Astrocyte of the hippocampus (primary cell): ENCODE measurements around the gene H2BK1.

Experiments used
- DNase-seq: peaks from one replicate; pipeline ENCODE4 v3.0.0; 2011; ENCODE audit warnings: low read depth, low spot score

H2BK1 gene

GRCh38 chr7:151232917-151233701 is 22.8 kb upstream of the H2BK1 start:
- DNase-seq, result peak; percentile 88

DNA sequence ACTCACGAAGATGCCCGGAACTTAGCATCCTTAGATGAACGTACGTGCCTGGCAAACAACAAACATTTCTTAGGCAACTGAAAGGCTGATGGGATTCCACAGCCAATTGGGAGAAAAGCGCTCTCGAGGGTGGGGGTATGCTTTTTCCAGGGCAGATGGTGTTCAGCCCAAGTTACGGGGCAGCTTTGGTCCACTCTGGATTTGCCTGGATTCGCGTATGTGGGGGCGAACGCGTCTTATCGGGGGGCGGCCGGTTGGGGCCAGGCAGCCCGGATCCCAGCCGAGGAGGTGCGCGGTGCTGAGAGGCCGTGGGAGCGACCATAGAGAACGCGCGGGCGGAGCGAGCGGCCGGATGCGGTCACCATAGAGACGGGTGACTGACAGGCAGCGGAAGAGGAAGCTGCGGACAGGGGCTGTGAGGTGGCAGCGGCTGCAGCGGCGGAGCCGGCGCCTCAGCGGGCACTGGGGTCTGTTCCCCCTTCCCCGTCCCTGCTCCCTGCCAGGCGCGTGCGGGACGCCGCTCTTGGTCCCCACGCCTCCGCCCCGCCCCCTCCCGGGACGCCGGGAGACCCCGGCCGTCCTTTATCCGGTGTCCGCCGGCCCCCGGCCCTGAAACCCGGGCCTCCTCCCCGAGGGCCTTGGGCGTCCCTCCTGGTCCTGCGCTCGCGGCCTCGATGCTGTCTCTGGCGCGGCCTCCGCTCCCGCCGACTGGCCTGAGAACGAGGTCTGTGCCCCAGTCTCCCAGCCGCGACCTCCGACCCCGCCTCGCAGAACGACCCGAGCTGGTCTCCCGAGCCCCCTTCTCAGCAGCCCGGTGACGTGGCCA is 22.0 kb upstream of the H2BK1 start, which contains the start of gene CHPF2:
CHPF2 (plus strand) TSS at position 393 of the 826 bp plus-strand sequence. CDS start 1,529 bp downstream, outside the sequence.
- peak; percentile 95 for DNase-seq

- DNase-seq, result no peak
Measured at GRCh38 chr7:151231080-151231479, 20.8 kb upstream of the H2BK1 start.

GRCh38 chr7:151229249-151229648 is 19.0 kb upstream of the H2BK1 start:
- DNase-seq, result no peak

DNA sequence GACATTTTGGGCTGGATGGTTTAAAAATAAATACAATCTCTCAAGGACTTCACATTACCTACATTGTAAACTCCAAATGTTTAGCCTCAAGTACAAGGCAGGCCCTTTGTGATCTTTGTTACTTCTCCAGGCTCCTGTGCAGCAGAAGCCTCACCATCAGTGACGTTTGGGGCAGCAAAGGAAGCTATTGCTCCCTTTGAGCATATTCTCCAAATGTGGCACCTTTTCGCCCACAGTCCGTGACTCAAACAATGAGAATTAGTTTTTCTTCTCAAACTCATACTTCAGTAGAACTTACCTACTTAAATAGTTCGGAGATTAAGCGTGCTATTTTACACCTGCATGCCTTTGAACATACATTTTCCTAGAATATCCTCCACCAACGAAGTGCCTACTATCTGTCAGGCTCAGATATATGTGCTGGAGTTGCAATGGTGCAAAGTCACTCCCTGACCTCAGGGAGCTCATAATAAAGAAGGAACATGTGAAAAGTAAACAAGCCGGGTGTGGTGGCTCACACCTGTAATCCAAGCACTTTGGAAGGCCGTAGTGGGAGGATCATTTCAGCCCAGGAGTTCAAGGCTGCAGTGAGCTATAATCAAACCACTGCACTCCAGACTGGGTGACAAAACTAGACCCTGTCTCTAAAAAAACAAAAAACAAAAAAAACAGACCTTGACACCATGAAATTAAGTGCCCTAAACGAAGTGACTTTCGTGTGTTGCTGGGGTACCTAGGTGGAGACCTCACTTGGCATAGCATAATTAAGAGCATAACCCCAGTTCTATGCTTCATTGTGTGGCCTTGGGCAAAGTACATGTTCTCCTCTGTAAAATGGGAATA is 18.0 kb upstream of the H2BK1 start:
- peak; percentile 11 for DNase-seq

GRCh38 chr7:151226875-151227782 is 16.8 kb upstream of the H2BK1 start, which contains the start of gene ABCF2:
Gene ABCF2, minus strand, starts transcription at chr7:151227205. Its CDS starts 747 bp downstream, at chr7:151226458.
- DNase-seq, result peak; percentile 100

GRCh38 chr7:151226560-151226874 is 16.2 kb upstream of the H2BK1 start:
- DNase-seq, result no peak

DNA sequence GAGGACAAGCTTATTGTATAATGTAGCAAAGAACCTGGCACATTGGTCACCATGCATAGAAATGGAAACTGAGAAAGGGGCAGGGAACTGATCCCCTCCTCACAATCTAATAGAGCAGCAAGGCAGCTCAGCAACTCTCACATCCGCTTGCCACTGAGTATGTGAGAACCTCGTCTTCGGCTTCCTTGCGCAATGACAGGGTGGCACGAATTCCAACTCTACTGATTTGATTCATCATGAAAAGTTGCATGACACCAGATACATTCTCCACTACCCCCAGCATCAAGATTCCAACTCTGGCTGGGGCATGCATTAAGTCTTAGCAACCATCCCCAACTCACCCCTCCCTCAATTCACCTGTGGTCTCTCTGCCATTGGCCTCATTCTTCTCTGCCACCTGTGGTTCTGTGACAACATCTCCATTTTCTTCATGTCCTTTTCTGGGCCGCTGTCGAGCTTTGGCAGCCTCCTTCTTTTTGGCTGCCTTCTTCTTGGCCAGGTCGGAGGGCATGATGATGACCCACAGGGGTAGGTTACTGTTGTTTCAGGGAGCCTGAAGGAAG is 15.7 kb upstream of the H2BK1 start:
- no peak for DNase-seq

DNA sequence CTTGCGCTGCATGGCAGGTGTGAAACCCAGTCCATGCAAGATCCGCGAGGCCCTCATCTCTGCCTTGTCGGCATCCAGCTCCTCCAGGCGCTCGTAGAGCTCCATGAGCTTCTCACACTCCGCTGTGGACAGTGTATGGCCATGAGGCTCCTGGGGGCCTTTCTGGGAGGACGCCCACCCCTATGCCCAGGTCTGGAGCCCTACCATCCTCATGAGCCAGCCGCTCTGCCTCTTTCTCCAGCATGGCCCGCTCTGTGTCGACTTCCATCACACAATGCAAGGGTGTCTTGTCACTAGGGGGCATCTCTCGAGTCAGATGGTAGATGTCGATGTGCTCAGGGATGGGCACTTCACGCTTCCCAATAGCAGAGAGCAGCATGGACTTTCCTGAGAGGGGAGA is 13.4 kb upstream of the H2BK1 start:
- DNase-seq, result no peak

- DNase-seq, result no peak
Measured at GRCh38 chr7:151218170-151218569, 7.9 kb upstream of the H2BK1 start.

DNA sequence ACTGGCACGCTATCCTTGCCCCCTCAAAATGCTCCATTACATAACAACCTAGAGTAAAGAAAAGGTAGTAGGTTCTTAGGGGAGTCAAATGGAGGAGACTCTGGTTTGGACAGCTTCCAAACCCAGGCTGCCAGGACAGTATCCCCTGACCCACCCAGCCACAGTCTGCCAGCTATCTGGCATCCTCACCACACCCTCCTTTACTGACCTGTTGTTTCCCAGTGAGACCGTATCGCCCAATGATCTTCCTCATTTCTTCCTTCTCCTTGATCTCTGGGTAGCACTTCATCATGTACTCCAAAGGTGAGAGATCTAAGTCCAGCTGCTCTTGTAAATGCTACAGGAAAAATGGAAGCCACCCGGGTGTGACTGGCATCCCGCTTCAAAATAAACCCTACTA is 5.1 kb upstream of the H2BK1 start:
- no peak for DNase-seq

- DNase-seq, result no peak
Measured at GRCh38 chr7:151213826-151214225, 3.5 kb upstream of the H2BK1 start.

DNA sequence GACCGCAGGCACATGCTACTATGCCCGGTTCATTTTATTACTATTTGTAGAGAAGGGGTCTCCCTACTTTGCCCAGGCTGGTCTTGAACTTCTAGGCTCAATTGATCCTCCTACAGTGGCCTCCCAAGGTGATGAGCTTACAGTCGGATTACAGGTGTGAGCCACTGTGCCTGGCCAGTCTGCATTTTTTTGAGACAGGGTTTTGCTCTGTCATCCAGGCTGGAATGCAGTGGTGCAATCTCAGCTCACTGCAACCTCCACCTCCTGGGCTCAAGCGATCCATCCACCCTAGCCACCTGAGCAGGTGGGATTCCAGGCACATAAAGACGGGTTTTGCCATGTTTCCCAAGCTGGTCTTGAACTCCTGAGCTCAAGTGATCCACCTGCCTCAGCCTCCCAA is 2.3 kb upstream of the H2BK1 start:
- no peak for DNase-seq

- DNase-seq, result no peak
Measured at GRCh38 chr7:151211155-151211772, 976 bp upstream of the H2BK1 start.

- no peak for DNase-seq
Measured at GRCh38 chr7:151209588-151209987, 700 bp downstream of the H2BK1 start.

DNA sequence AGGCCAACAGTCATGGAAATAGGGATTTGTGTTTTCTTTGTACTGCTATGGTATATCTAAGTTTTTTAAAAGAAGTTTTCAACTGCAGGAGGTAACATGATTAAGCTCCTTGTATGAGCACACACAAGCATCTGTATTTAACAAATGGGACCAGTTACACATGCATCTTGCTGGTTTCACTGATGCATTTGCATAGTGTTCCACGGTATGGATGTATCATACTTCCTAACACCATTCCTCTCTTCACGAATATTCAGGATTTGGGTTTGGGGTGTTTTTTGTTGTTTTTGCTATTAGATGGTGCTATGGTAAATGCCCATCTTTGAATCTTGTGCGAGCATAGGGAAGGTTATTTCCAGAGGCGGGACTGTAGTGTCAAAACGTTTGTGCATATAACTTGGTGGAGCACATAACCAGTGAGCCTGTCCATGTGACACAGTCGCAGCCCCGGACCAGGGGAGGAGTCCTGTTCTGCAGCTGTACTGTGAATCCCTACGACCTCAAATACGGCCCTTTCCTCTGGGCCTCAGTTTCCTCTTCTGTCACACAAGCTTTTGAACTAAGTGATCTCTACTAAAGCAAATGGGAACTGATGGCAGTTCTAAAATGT is 1.9 kb downstream of the H2BK1 start:
- DNase-seq, result no peak

DNA sequence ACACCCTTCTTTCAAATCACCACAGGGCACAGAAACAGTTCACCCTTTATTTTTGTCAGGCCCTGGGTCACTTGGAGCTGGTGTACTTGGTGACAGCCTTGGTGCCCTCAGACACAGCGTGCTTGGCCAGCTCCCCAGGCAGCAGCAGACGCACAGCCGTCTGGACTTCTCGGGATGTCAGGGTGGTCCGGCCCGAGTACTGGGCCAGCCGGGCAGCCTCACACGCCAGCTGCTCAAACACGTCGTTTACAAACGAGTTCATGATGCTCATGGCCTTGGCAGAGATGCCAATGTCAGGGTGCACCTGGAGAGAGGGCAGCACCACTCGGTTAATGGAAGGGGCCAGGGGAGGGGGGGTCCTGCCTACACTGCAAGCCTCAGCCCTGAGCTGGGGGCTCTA is 2.5 kb downstream of the H2BK1 start:
- DNase-seq, result no peak

GRCh38 chr7:151207315-151207714 is 3.0 kb downstream of the H2BK1 start:
- no peak for DNase-seq

DNA sequence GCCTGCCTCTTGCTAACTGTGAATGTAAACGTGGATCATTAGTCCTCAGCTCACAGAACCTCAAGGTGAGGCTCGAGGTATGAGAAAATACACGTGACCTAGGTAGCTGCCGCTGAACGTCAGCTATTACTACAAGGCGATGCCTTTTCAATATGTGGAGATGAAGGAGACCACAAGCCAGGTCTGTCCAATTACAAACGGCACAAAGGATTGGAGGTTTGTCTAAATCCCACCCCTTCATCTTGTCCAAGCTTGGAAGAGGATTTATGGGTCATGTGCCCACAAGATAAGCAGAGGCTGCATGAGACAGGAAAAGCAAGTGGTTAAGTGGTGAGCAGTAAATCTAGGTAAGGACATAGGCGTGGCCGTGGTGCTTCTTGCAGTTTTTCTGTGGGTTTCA is 3.4 kb downstream of the H2BK1 start:
- no peak for DNase-seq

- DNase-seq, result no peak
Measured at GRCh38 chr7:151205730-151206129, 4.6 kb downstream of the H2BK1 start.
